GM21576 (cell line): Measurements from ENCODE around the gene BSG.
A peak's percentile ranks its signal among the peaks of the same experiment; 100 is the strongest.

Experiments
- ATAC-seq: cut with Tn5 transposase; IDR thresholded peaks from one replicate; pipeline ENCODE4 v1.9.1; 2021; ENCODE audit warnings: mild to moderate bottlenecking, moderate library complexity; ENCODE audit not compliant: unreplicated experiment

Gene BSG

DNA sequence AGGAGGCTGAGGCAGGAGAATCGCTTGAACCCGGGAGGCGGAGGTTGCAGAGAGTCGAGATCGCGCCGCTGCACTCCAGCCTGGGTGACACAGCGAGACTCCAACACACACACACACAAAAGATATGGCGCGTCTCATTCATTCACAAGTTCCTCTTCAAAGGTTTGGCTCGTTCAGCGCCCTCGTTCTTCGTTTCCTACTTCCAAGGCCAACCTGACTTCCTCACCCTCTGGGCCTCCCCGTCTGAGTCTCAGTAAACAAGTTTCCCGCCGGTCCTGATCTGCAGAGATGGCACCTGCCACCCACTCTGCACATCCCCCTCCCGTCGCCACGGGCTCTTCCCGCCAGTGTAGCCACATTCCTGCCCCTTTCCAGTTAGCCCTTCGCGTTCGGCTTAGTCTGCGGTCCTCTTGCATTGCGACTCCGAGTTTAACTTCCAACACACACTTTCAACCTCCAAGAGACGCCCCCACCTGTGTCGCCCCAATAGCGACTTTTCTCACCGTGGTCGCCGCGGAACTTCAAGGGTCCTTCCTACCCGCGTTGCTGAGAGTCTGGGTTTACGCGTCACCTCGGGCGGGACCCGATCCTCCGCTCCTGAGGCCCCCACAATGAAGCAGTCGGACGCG lies 1.3 kb upstream of the BSG start:
- no peak for ATAC-seq

DNA sequence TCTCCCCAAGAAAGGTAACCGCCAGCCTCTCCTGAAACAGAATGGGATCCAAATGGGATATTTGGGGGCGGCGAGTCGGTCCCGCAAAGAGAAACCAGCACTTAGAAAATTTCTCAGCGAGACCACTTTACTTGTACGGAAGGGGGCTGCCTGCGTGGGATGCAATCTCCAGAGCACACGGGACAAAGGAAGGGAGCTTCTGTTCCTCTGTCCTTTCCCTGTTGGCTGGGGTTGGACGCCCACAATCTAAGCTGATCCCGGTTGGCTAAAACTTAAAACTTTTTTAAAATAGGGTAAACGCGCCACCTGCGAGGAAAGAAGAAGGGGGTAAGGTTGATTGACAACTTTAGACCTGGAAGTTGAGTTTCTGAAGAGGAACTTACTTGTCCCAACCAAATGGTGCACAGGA lies 826 bp upstream of the BSG start:
- ATAC-seq, result no peak

DNA sequence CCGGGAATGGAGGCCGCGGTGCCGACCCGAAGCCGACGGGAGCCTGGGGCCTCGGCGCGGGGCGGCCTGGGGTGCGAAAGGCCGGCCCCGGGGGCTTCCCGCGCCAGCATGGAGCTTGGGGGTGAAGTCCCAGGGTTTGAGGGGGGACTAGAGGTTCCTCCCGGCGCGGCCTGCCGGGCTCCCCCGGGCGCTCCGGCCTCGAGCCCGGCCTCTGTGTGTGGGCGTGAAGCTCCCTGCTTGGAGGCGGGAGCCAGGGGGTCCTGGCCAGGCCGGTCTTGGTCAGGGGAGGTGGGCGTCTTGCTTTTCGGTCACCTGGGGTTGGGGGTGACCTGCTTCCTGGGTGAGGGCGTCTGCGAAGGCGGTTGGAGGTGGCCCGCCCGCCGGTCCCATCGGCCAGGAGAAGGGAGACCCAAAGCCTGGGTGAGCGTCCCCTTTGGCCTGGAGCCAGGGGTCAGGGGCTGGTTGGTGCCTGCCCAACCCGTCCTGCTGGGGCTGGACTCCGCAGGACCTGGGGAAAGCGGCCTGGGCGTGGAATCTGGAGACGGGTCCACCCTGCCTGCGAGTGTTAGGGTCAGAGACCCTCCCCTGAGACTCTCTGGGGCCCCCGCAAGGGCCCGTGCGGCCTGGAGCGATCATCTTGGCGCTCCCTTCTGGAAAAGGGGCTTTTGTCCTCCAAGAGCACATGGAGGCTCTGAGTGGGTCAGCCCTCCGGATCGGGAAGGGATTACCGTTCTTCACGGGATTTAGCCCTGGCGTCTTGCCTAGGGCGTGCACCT lies 535 bp downstream of the BSG start:
- peak; percentile 20 for ATAC-seq

DNA sequence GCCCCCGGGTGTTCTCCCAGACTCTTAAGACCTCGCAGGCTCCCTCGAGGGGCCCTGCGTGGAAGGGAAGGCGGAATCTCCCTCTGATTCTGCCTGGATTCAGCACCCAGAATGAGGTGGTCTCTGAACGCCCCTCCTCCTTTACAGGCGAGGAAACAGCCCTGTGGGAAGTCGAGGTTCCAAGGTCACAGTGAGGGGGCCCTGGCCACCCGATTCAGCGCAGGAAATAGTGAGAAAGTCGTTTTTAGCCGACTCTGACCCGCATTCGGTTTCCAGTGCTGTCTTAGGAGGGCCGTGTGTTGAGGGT lies 1.1 kb downstream of the BSG start:
- no peak for ATAC-seq

DNA sequence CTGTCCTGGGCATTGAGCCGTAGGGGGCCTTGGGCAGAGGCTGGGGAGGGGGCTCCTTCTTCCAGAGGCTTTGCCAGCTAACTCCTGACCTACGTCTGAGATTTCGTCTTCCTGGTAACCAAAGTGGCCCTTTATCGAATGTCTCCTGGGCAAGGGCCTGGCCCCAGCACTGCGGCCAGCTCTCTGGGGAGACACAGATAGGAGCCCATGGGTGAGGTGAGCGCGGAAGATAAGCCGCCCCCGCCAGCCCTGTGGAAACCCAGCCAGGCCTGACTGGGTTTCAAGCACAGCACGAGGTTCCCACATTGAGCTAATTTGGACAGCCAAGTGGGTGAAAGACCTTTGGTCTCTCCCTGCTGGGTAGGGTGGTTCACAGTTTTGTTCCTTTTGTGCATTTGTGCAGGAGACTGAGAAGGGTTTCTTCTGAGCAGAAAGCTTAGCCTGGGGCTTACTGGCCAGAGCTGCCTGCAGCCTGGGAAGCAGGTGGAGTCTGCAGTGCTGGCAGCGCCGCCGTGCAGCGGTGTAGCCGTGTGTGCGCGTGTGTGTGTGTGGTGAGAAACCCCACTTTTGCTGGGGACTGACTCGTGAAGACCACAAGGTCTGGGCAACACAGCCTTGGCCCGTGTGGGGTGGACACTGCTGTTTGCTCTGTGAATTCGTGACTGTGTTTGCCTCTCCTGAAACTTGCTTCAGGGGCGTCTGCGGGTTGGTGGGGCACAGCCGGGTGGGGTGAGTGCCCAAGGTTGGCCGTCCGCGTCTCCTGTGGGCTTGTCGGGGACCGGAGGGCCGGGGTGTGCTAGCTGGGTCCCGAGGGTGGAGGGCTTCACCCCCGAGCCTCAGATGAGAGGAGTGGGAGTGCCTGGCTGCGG lies 2.5 kb downstream of the BSG start:
- ATAC-seq, result no peak

DNA sequence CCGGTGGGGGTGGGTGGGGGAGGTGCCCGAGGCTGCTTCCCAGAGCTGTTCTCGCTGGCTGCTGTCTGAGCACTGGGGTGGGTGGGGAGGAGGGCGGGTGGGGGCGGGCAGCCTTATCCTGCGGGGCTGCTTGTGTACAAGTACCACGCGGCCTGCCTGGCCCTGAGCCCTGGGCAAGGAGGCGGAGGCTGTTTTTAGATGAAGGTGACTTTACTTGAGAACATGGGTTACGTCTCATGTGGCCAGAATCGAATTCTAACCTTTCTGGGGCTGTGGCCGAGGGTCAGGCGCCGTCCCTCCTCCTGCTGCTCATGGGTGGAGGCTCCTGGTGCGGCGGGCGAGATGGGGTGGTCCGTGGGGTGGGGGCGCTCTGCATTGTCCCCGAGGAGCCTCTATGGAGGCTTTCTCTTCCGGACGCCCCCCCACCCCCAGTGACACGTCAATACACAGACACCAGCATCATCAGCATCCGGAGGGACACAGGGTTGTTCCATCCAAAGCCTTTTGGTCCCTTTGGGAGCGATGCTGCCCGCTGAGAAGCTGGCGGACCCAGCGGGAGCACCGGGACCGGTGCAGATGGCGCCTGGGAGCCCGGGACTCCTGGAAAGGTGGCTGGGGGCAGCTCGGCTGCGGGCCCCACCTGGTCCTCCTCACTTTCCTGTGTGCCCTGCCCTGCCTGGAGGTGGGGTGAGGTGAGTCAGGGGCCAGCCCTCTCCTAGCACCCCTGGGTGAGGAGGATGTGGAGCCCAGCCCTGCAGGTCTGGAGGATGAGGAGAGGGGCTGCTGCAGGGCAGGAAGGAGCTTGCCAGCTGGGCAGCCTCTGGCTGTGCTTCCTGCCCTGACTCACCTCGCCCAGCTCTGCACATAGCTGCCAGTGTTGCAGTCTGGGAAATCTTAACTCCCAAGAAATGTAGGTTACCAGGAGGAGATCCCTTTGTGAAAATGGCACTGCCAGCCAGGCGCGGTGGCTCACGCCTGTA lies 3.4 kb downstream of the BSG start:
- no peak for ATAC-seq

DNA sequence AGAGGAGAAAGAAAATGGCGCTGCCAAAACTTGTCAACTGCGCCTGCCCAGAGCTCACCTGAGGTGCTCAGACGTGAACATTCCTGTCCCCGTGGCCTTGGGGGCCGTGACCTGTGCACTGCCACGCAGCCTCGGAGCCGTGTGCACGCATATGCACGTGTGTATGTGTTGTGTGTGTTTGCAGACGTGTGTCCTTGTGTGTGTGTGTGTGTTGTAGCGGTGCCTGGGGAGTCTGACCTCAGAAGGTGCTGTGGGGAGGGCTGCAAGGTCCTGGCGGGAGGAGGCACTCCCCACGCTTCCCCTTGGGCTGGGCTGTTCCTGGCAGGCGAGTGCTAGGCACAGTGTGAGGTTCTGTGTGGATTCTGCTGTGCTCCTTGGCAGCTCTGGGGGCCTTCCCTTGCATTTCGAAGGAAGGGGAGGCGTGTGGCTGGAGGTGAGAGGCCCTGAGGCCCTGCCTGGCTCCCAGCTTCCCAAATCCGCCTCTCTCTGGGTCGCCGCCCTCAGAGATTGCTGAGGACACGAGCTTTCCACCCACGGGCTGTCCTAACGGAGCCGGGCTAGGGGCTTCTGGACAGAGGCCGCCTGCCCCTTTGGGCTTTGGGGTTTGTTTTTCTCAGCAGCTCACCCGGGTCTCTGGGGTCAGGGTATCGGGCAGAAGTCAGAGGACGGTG lies 4.5 kb downstream of the BSG start:
- no peak for ATAC-seq

DNA sequence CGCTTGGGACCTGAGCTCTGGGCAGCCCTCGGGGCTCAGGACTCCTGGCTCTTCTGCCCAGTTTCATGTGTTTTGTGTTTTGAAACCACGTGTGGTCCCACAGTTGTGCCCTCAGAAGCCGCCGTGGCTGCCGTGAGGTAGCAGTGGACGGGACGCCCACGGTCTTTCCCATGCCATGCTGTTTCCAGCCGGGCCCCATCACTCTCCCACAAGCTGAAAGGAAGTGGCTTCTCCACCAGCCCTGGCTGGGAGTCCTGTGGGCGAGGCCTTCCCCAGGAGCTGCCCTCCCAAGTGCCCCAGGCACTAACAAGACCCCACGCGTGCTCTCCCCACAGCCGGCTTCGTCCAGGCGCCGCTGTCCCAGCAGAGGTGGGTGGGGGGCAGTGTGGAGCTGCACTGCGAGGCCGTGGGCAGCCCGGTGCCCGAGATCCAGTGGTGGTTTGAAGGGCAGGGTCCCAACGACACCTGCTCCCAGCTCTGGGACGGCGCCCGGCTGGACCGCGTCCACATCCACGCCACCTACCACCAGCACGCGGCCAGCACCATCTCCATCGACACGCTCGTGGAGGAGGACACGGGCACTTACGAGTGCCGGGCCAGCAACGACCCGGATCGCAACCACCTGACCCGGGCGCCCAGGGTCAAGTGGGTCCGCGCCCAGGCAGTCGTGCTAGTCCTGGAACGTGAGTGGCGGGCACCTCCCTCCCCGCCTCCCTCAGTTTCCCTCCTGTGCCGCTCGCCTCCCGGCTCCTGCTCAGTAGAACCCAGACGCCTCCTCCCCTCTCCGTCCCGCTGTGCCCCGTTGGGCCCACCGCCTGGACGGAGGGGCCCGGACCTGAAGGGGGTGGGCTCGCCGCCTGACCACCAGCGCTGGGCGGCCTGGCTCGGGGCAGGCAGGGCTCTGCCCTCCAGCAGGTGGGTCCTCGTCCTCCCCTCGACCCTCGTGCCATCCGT lies 5.3 kb downstream of the BSG start:
- no peak for ATAC-seq

DNA sequence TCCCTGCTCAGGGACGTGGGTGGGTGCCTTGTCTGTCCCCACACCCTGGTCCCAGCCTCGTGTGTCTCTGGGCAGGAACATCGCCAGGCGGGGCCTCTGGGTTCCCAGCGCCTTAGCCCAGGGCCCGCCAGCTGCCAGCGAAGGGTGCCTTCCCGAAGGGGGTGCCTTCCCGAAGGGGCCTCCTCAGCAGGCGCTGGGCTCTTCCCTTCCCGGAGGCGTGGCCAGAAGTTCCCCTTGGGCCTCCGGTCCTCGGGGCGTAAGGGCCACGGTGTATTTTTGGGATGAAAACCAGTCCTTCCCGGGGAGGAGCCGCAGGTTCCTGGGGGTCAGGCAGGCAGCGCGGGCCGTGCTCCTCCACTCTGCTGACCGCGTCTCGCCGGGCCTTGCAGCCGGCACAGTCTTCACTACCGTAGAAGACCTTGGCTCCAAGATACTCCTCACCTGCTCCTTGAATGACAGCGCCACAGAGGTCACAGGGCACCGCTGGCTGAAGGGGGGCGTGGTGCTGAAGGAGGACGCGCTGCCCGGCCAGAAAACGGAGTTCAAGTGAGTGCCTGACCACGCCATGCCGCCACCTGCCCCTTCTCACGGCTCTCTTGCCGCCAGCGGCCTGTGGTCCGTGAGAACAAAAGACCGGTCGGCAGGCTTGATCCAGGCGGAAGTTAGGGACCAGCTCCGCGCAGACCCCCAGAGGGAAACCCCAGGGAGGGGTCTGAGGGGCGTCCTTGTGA lies 6.9 kb downstream of the BSG start:
- ATAC-seq, result no peak

DNA sequence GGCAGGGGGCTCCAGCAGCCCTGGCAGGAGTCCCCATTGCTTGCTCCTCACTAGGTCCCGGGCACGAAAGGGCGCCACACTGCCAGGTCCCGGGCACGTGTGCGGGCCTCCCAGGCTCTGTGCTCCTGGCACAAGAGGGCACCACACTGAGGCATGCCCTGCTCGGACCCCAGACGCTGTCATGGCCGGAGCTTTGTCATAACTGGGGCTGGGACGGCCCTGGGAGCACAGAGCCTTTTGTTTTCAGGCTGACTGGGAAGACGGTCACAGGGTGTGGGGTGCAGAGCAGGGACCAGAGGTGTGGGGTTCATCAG lies 7.4 kb downstream of the BSG start:
- no peak for ATAC-seq

DNA sequence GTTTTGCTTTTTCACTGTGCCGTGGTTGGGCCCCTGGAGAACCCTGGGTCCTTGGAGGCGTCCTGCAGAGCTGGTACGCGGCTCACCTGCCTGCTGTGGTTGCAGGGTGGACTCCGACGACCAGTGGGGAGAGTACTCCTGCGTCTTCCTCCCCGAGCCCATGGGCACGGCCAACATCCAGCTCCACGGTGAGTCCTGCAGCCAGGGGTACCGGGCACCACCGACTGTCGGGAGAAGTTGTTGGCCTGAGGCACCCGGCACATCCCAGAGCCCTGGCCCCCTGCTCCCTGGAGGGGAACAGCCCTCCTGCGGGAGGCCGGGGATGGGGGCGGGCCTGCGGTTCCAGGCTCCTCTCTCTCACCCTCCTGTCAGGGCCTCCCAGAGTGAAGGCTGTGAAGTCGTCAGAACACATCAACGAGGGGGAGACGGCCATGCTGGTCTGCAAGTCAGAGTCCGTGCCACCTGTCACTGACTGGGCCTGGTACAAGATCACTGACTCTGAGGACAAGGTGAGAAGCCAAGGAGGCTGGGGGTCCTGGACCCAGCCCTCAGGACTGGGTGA lies 8.0 kb downstream of the BSG start:
- no peak for ATAC-seq

DNA sequence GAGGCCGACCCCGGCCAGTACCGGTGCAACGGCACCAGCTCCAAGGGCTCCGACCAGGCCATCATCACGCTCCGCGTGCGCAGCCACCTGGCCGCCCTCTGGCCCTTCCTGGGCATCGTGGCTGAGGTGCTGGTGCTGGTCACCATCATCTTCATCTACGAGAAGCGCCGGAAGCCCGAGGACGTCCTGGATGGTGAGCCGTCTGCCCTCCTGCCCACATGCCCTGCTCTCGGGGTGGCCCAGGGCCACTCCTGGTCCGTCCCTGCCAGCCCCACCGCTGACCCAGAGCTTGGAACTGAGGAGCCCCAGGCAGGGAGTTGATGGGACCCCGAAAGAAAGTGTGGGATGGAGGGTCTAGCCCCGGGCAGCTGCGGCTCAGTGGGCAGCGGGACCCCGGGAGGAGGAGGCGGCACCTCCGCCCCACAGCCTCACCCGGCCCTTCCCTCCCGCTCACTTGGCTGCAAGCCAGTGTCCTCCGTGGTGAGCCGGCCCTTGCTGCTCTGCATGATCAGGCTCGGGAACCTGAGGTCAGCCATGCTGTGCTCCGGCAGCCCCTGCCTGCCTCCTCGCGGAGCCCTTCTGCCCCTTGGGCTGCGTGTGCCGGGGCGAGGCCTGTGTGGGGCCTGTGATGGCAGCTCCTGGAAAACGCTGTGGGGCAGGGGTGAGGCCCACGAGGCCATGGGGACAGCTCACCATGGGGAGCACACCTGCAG lies 9.2 kb downstream of the BSG start:
- no peak for ATAC-seq

DNA sequence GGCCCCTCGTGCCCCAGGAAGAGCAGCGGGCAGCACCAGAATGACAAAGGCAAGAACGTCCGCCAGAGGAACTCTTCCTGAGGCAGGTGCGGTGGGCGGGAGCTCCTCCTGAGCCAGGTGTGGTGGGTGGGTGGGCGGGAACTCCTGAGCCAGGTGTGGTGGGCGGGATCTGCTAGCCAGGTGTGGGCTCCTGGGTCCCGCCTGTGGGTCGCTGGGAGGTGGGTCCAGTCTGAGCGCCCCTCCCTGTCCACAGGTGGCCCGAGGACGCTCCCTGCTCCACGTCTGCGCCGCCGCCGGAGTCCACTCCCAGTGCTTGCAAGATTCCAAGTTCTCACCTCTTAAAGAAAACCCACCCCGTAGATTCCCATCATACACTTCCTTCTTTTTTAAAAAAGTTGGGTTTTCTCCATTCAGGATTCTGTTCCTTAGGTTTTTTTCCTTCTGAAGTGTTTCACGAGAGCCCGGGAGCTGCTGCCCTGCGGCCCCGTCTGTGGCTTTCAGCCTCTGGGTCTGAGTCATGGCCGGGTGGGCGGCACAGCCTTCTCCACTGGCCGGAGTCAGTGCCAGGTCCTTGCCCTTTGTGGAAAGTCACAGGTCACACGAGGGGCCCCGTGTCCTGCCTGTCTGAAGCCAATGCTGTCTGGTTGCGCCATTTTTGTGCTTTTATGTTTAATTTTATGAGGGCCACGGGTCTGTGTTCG lies 10.3 kb downstream of the BSG start:
- no peak for ATAC-seq

DNA sequence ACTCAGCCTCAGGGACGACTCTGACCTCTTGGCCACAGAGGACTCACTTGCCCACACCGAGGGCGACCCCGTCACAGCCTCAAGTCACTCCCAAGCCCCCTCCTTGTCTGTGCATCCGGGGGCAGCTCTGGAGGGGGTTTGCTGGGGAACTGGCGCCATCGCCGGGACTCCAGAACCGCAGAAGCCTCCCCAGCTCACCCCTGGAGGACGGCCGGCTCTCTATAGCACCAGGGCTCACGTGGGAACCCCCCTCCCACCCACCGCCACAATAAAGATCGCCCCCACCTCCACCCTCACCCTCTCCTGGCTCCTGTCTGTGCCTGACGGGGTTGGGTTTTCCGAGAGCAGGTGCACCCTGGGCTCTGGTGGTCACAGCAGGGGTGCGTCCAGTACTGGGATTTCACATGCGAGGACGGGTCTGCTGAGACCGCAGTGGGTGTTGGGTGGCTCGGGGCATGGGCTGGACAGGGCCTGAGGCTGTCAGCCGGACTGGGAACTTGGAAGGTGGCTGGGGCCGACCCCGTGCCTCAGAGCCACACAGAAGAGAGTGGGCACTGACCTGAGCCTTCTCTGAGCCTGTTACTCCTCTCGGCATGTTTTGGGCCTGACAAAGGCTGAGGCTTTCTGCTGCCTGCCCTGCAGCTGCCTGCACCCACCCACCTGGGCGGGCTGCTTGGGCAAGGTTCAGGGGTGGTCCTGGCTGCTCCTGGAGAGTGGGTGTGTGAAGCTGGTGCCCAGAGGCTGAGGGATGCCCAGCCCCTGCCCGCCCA lies 11.0 kb downstream of the BSG start:
- ATAC-seq, result no peak

DNA sequence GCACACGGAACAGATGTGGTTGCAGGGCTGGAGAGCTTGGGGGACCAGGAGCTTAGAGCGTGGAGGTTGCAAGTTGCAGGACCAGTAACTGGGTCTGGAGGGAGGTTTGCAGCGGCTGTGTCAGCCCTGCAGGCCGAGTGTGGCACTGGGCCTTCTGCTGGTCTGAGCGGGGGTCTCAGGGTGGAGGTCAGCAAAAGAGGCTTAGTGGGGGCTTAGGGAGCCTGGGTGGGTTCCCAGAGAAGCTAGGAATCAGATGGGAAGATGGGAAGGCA lies 11.5 kb downstream of the BSG start:
- ATAC-seq, result no peak

DNA sequence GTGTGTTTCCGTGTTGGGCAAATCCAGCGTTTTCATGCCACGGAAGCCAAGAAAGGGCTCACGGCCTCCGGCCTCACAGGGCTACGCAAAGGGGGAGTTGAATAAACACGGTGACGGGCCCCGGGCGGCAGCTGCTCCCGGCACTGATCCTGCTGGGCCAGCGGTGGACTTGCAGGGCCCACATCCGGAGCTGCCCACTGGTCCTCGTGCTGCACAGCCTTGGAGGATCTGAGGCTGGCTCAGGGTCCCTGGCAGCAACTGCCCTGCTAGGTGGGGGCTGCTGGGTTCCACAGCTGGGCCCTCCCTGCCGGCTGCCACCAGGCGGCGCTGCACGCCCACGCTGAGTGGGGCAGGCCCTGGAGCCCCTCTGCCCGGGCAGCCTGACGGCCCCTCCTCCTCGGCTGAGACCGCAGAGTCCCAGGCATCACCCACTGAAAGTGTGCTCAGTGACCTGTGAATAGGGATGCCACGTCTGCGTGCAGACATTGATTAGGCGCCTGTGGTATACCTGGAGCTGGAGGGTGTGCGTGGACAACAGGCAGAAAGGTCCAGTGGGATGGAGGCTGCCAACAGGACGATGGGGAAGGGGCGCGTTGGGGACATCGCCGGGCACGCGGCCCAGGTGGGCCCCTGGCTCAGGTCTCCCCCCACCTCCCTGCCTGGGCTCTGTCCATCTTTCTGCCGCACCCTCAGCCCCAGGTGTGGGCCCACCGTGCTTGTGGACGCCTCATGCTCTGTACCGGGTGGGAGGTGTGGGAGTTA lies 12.0 kb downstream of the BSG start:
- no peak for ATAC-seq
